Mesenchymal stem cell (in vitro differentiated cells and primary cell): ENCODE measurements around the gene SERPINB11.
"Not testable (repeated sequence)": the region's sequence is repeated elsewhere in the genome, so short reads cannot be mapped to it uniquely, and the experiment has no call there.

ENCODE experiments used
- DNase-seq: peaks from one replicate; pipeline ENCODE4 v3.0.0-alpha.2; 2013
- H2AFZ ChIP-seq: one replicate; pipeline ENCODE4 v1.6.1; 2013; ENCODE audit warnings: low read depth, mild to moderate bottlenecking, control low read depth, inconsistent platforms, low read length, moderate library complexity
- H2AK5ac ChIP-seq: 2 replicates; pipeline ENCODE4 v1.6.1; 2013; ENCODE audit warnings: low read length, moderate library complexity, mild to moderate bottlenecking, inconsistent platforms; ENCODE audit not compliant: severe bottlenecking
- H2BK120ac ChIP-seq: one replicate; pipeline ENCODE4 v1.6.1; 2013; ENCODE audit warnings: low read depth, mild to moderate bottlenecking, inconsistent platforms, low read length, moderate library complexity
- H2BK12ac ChIP-seq, 2 experiments: one replicate each; pipeline ENCODE4 v1.6.1; 2013; ENCODE audit warnings: inconsistent platforms in 2 of 2, low read length in 2 of 2, mild to moderate bottlenecking in 2 of 2, moderate library complexity in 2 of 2, control low read depth in 1 of 2
- H2BK15ac ChIP-seq: one replicate; pipeline ENCODE4 v1.6.1; 2013; ENCODE audit warnings: mild to moderate bottlenecking, low read depth, inconsistent platforms; ENCODE audit not compliant: poor library complexity, severe bottlenecking
- H2BK5ac ChIP-seq: 2 replicates; pipeline ENCODE4 v1.6.1; 2013; ENCODE audit warnings: low read depth, mild to moderate bottlenecking, low read length, control low read depth, inconsistent platforms; ENCODE audit not compliant: poor library complexity, severe bottlenecking
- H3K14ac ChIP-seq, 2 experiments: one replicate each; pipeline ENCODE4 v1.6.1; 2013; ENCODE audit warnings: inconsistent platforms in 2 of 2, low read length in 2 of 2, control low read depth in 1 of 2, mild to moderate bottlenecking in 1 of 2, moderate library complexity in 1 of 2
- H3K18ac ChIP-seq, 2 experiments: one replicate each; pipeline ENCODE4 v1.6.1; 2013; ENCODE audit warnings: inconsistent platforms in 2 of 2, low read length in 2 of 2, control low read depth in 1 of 2, low read depth in 1 of 2, mild to moderate bottlenecking in 1 of 2
- H3K23ac ChIP-seq, 2 experiments: one replicate each; pipeline ENCODE4 v1.6.1; 2013; ENCODE audit warnings: inconsistent platforms in 2 of 2, low read length in 2 of 2, mild to moderate bottlenecking in 2 of 2, moderate library complexity in 2 of 2, control low read depth in 1 of 2
- H3K27ac ChIP-seq: 2 replicates; pipeline ENCODE4 v1.5.1; 2013; ENCODE audit warnings: mild to moderate bottlenecking, moderate library complexity, low read length, control low read depth, inconsistent platforms; ENCODE audit not compliant: poor library complexity, severe bottlenecking
- H3K27me3 ChIP-seq, 2 experiments: 2 replicates each; pipeline versions ENCODE4 v1.6.1 to v1.7.0; 2013; ENCODE audit warnings: low read length in 2 of 2, mild to moderate bottlenecking in 2 of 2, moderate library complexity in 2 of 2, control low read depth in 1 of 2, inconsistent platforms in 1 of 2; ENCODE audit not compliant: control insufficient read depth in 1 of 2, insufficient read depth in 1 of 2
- H3K36me3 ChIP-seq, 2 experiments: 2 replicates each; pipeline versions ENCODE4 v1.6.1 to v1.7.0; 2013; ENCODE audit warnings: low read length in 2 of 2, control low read depth in 1 of 2, inconsistent platforms in 1 of 2, low read depth in 1 of 2, mild to moderate bottlenecking in 1 of 2; ENCODE audit not compliant: insufficient read depth in 2 of 2, control insufficient read depth in 1 of 2
- H3K4ac ChIP-seq, 2 experiments: one replicate each; pipeline ENCODE4 v1.6.1; 2013; ENCODE audit warnings: inconsistent platforms in 2 of 2, low read length in 2 of 2, mild to moderate bottlenecking in 2 of 2, moderate library complexity in 2 of 2, control low read depth in 1 of 2, low read depth in 1 of 2
- H3K4me1 ChIP-seq: 2 replicates; pipeline ENCODE4 v1.6.1; 2013; ENCODE audit warnings: low read depth, low read length, control low read depth; ENCODE audit not compliant: control insufficient read depth, insufficient read depth
- H3K4me2 ChIP-seq: 2 replicates; pipeline ENCODE4 v1.6.1; 2013; ENCODE audit warnings: low read length, mild to moderate bottlenecking, inconsistent platforms; ENCODE audit not compliant: poor library complexity, severe bottlenecking
- H3K4me3 ChIP-seq, 2 experiments: 2 replicates each; pipeline versions ENCODE4 v1.5.1 to v1.7.0; 2013; ENCODE audit warnings: low read length in 2 of 2, mild to moderate bottlenecking in 2 of 2, control low read depth in 1 of 2, low read depth in 1 of 2; ENCODE audit not compliant: insufficient read depth in 1 of 2
- H3K79me1 ChIP-seq: replicated peaks from 2 replicates; pipeline ENCODE4 v1.6.1; 2013; ENCODE audit warnings: mild to moderate bottlenecking, control low read depth, low read length, inconsistent platforms; ENCODE audit not compliant: poor library complexity, severe bottlenecking
- H3K9ac ChIP-seq: 2 replicates; pipeline ENCODE4 v1.7.0; 2013; ENCODE audit warnings: mild to moderate bottlenecking, low read length, moderate library complexity
- H3K9me3 ChIP-seq: 2 replicates; pipeline ENCODE4 v1.7.0; 2013; ENCODE audit warnings: mild to moderate bottlenecking, low read length; ENCODE audit not compliant: control insufficient read depth
- H4K8ac ChIP-seq: one replicate; pipeline ENCODE4 v1.6.1; 2013; ENCODE audit warnings: inconsistent platforms, mild to moderate bottlenecking, low read length, moderate library complexity
- H4K91ac ChIP-seq: one replicate; pipeline ENCODE4 v1.6.1; 2013; ENCODE audit warnings: mild to moderate bottlenecking, low read length, inconsistent platforms
- WGBS: methylation state at CpG from one replicate; pipeline ENCODE4 v1.1.7; 2013; ENCODE audit warnings: mixed read lengths; 5-methylcytosine and 5-hydroxymethylcytosine counted together

The SERPINB11 gene

DNA sequence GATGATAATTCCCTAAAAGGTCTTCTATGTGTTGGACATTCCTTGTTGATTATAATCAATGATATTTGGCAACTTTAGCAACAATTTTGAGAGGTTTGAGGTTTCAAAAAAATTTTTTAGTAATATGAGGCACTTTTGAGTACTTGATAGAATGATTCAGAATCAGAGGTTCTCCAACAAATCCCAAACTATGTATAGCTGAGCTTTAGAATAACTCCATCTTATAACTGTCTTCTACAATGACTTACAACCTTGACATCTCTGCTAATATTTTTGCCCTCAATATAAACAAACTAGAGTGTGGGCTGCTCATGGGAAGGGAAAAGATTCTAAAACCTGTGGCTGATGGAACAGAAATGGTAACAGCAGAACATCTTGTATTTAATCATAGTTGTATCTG lies 50.9 kb downstream of the SERPINB11 start:
- Histone ChIP-seq H4K8ac (no peak overlapping the region), H4K91ac (no peak overlapping the region)

DNA sequence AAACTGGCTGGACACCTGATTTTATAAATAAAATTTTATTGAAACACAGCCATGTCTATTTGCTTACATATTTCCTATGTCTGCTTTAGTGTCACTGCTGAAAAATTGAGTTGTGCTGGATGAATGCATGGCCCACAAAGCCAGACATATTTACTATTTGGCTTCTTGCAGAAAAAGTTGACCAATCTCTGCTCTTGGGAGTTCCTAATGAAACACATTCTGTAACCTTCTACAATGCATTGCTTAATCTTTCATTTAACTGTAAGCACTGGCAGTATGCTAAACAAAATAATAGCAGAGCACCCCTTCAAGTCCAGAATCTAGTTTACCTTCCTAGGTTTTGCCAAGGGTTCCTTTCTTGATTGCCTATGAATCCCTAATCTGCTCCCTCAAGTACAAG lies 54.8 kb downstream of the SERPINB11 start:
- Histone ChIP-seq H3K9me3 (peaks cover 21% of the 10 kb centered on the region), H3K27ac (no peak overlapping the region), H2BK15ac (no peak overlapping the region), H3K27me3 (no peaks in the 10 kb centered on the region), H3K4ac (no peak overlapping the region), H3K36me3 (no peaks in the 10 kb centered on the region), H2AFZ (no peak overlapping the region), H3K18ac (no peak overlapping the region), H2BK5ac (no peak overlapping the region), H2AK5ac (no peak overlapping the region), H3K4me1 (no peaks in the 10 kb centered on the region), H3K14ac (no peak overlapping the region), H3K9ac (no peak overlapping the region), H2BK120ac (no peak overlapping the region), H3K23ac (no peak overlapping the region), H3K4me2 (no peak overlapping the region), H4K91ac (no peak overlapping the region), H3K79me1 (no peaks in the 10 kb centered on the region), H2BK12ac (no peak overlapping the region), H4K8ac (no peak overlapping the region), H3K4me3 (no peak overlapping the region)
- DNase-seq, result no peak

More for the DNA sequence above, 50.9 kb downstream of the SERPINB11 start:
- no peak overlapping the region for H3K18ac ChIP-seq
- H3K14ac ChIP-seq, result no peak overlapping the region
- H2BK12ac ChIP-seq, result no peak overlapping the region
- H2AK5ac ChIP-seq, result no peak overlapping the region
- H3K9me3 ChIP-seq, result peaks cover 2% of the 10 kb centered on the region
- DNase-seq, result no peak
- H3K79me1 ChIP-seq, result no peaks in the 10 kb centered on the region
- no peak overlapping the region for H2BK120ac ChIP-seq
- no peak overlapping the region for H2BK5ac ChIP-seq
- H2AFZ ChIP-seq, result no peak overlapping the region
- H3K36me3 ChIP-seq, result no peaks in the 10 kb centered on the region
- no peak overlapping the region for H2BK15ac ChIP-seq
- H3K4me2 ChIP-seq, result no peak overlapping the region
- no peak overlapping the region for H3K4ac ChIP-seq
- H3K27ac ChIP-seq, result no peak overlapping the region
- no peaks in the 10 kb centered on the region for H3K4me1 ChIP-seq
- no peak overlapping the region for H3K23ac ChIP-seq
- H3K27me3 ChIP-seq, result no peaks in the 10 kb centered on the region
- H3K9ac ChIP-seq, result no peak overlapping the region
- H3K4me3 ChIP-seq, result no peak overlapping the region

DNA sequence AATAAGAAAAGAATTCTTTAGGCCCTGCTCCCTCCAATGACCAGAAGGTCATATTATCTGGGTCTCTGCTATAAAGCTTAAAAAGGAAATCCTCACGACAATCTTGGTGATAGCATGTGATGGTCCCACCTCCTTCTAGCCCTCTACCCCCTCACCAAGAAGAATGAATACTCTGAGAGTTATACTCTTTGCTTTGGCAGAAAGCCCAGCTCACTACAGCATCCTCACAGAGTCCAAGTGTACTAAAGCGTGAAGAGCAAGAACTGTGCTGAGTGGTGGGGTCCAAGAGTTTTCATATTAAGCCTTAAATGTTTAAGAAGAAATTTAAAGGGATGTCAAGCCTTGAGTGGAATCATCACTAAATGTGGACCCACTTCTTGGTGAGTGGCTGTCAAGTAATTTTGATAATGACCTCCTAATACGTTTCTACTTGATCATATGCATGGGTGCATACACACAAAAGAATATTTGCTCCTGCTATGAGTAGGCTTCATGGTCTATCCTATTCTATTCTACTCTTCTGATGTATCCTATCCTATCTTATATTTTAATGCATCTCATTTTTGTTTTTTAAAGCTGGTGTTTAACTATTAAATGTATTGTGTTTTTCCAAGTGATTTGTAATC lies 56.0 kb downstream of the SERPINB11 start:
- Histone ChIP-seq H2BK15ac (no peak overlapping the region), H3K18ac (no peak overlapping the region), H3K4me2 (no peak overlapping the region), H3K4me3 (no peak overlapping the region), H3K4ac (no peak overlapping the region), H3K4me1 (no peaks in the 10 kb centered on the region), H2BK120ac (no peak overlapping the region), H3K23ac (no peak overlapping the region), H2BK5ac (no peak overlapping the region), H3K79me1 (no peaks in the 10 kb centered on the region), H2AK5ac (no peak overlapping the region), H3K14ac (no peak overlapping the region), H3K27ac (no peak overlapping the region), H4K91ac (no peak overlapping the region), H2BK12ac (no peak overlapping the region), H3K27me3 (no peaks in the 10 kb centered on the region), H2AFZ (no peak overlapping the region), H4K8ac (no peak overlapping the region), H3K9me3 (peaks cover 21% of the 10 kb centered on the region), H3K36me3 (no peaks in the 10 kb centered on the region), H3K9ac (no peak overlapping the region)
- 91% methylated on average over 2 of the region's 3 CpGs for WGBS
- no peak for DNase-seq

DNA sequence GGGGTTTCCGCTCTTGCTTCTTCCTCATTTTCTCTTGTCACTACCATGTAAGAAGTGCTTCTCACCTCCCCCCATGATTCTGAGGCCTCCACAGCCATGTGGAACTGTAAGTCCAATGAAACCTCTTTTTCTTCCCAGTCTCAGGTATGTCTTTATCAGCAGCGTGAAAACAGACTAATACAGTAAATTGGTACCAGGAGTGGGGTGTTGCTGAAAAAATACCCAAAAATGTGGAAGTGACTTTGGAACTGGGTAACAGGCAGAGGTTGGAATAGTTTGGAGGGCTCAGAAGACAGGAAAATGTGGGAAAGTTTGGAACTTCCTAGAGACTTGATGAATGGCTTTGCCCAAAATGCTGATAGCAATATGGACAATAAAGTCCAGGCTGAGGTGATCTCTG lies 57.0 kb downstream of the SERPINB11 start:
- not testable (repeated sequence) for H3K4me1 ChIP-seq, H2BK120ac ChIP-seq, DNase-seq, H3K4me2 ChIP-seq, H3K27me3 ChIP-seq, H2BK15ac ChIP-seq, H3K9ac ChIP-seq, H3K36me3 ChIP-seq, H3K18ac ChIP-seq, H3K79me1 ChIP-seq, H3K14ac ChIP-seq, H3K27ac ChIP-seq, H2AK5ac ChIP-seq, H2BK5ac ChIP-seq, H4K8ac ChIP-seq, H3K4ac ChIP-seq, H2BK12ac ChIP-seq, H4K91ac ChIP-seq, H2AFZ ChIP-seq, H3K4me3 ChIP-seq, H3K23ac ChIP-seq
- 97% methylated on average over 2 of the region's 2 CpGs for WGBS
- peaks cover 21% of the 10 kb centered on the region for H3K9me3 ChIP-seq
